NCI-H1436 (cell line): ENCODE measurements around the gene KRTAP5-7.
"Not testable (repeated sequence)": the region's sequence is repeated elsewhere in the genome, so short reads cannot be mapped to it uniquely, and the experiment has no call there.

Experiments used
- DNase-seq: peaks from one replicate; lab custom pipeline; 2025; lab: John Stamatoyannopoulos, UW

Gene KRTAP5-7, protein sequence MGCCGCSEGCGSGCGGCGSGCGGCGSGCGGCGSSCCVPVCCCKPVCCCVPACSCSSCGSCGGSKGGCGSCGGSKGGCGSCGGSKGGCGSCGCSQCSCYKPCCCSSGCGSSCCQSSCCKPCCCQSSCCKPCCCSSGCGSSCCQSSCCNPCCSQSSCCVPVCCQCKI

DNA sequence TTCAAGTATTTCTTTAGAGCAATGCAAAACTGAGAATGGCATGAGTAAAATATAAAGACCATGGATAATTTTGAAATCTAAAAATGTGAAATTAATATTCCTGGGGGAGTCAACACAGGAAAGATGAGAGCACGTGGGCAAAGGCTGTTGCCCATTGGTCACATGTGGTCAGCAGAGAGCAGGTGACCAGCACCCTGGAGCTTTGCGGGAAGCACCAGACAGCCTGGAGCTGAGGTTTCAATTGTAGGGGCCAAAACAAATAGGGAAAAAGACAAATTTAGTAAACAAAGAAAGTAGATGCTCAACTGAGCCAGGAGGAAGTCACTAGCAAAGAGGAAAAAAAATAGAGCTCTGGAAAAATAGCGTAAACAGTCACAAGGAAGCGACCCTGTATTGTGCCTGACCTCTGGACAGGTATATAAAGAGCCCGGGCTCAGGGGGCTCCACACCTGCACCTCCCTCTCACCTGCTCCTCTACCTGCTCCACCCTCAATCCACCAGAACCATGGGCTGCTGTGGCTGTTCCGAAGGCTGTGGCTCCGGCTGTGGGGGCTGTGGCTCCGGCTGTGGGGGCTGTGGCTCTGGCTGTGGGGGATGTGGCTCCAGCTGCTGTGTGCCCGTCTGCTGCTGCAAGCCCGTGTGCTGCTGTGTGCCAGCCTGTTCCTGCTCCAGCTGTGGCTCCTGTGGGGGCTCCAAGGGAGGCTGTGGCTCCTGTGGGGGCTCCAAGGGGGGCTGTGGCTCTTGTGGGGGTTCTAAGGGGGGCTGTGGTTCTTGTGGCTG lies at the start of gene KRTAP5-7:
KRTAP5-7 (plus strand) TSS at position 472 of the 780 bp plus-strand sequence; CDS start at position 506, 34 bp downstream.
- not testable (repeated sequence) for DNase-seq

DNA sequence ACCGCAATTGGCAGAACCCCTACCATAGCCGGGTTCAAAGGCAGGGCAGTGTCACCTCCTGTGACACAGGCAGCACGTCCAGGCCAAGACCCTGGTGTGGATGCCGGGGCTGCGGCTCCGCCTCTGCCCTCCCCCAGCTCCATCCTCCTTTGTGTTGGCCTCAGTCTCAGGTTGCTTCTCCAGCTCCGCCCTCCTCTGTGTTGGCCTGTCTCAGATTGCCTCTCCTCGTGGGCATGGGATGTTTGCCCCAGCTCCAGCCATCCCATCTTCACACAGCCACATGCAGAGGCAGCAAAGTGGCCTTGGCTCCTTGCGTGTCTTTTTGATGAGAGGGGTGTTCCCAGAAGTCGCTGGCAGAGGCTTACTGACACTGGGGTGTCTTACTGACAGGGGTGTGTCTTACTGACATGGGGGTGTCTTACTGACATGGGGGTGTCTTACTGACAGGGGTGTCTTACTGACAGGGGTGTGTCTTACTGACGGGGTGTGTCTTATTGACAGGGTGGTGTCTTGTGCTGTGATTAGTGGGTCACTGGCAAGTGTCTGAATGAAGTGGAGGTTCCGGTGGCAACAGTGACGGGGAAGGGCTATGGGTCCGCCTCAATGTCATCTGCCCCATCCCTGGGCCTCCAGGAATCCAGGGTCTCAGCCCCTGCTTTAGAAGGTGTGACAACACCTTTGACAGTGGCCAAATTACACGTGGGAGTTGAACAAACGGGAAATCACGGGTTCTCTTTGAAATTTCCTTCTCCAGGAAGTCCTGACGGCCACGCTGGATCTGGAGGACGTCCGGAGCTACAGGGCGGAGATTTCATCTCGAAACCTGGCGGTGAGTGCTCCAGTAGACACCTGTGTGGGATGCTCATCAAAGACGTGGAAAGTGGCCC lies 49.2 kb upstream of the KRTAP5-7 start:
- no peak for DNase-seq

DNA sequence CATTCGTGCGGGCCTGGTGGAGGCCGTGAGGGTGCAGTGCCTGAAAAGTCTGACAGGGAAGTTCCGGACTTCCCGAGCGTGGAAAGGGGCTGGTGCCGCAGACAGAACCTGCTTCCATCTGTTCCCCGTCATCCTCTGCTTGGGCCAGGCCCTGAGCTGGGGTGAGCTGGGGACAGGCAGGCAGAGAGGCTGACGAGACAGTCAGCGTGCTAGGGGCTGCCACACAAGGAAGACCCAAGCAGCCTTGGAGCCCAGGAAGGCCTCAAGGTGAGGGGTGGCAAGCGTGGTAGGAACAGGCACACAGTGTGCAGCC lies 48.6 kb upstream of the KRTAP5-7 start:
- DNase-seq = no peak

DNA sequence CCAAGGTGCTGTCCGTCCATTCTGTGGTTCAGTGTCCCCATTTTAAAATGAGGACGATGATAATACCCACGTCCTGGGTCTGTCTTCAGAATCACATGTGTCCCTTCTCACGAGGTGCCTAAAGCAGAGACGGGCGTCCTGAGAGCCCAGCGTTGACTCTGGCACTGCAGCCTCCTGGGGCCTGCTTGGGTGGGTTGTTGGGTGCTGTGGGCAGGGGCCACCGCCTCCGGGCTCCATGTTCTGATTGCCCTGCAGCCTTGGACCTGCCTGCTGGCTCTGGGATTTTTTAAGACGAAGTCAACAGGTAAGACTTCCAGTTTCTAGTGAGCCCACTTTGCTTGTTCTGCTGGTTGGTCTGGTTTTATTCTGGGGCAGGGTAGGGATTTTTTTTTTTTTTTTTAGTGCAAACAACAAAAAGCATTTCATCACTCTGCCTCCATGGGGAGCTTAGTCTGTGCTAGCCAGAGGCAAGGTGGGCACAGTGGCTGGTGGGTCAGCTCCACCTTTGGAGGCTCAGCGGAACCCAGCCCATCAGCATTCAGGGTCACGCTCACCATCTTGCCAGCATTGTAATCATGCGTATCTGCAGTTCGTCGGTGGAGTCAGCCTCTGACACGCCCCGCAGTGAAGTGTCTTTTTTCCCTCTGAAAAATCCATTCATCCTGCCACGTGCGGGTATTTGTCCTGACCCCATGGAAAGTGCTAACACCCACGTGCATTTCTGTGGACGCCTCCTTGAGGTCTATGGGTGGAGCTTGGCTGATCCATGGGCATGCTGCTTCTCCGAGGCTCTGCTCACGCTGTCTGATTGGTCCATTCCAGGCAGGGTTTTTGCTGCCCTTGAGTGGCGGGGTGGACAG lies 45.7 kb upstream of the KRTAP5-7 start:
- no peak for DNase-seq

DNA sequence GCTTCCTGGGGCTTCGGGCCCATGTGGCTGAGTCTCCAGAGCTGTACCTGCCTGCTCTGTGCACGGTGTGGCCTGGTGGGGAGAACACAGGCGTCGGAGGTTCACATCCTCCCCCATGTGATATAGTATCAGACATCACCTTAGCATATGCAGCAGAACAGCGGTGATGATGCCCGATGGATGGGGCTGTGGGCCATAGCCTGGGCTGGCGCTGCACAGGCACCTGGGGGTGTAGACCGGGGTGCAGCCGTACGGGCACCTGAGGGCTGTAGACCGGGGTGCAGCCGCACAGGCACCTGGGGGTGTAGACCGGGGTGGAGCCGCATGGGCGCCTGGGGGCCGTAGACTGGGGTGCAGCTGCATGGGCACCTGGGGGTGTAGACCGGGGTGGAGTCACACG lies 44.9 kb upstream of the KRTAP5-7 start:
- DNase-seq = no peak

DNA sequence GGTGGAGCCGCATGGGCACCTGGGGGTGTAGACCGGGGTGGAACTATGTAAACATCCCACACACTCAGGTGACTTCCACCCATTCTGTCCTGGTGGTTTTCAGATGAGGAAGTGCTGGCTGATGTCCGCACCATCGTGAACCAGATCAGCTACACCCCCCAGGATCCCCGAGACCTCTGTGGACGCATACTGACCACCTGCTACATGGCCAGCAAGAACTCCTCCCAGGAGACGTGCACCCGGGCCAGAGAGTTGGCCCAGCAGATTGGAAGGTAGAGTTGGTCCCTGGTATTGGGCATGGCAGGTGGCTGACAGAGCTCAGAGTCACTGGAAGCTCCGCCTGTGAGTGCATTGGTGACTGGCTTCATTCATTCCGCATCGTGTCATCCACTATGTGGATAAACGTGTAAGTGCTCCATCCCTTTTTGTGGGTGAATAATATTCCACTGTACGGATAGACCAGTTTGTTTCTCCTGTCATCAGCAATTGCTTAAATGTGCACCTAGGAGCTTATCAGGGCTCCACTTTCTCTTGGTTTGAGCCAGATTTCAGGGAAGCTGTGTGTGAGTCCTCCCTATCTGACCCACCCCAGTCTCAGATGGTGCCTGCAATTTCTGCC lies 44.2 kb upstream of the KRTAP5-7 start:
- DNase-seq = no peak

DNA sequence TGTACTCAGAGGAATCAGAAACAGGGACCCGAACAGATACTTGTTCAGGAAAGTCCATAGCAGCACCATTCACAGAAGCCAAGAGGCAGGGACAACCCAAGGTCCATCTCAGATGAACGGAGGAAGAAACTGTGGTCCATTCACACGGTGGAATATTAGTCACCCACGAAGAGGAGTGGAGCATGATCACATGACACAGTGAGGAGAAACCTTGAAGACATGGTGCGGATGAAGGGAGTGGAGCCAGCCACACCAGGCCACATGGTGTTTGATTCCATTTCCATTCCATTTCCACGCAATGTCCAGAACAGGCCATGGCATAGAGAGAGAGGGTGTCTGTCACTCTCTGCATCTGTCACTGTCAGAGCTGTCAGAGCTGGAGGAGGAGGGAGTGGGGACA lies 43.4 kb upstream of the KRTAP5-7 start:
- DNase-seq = no peak

DNA sequence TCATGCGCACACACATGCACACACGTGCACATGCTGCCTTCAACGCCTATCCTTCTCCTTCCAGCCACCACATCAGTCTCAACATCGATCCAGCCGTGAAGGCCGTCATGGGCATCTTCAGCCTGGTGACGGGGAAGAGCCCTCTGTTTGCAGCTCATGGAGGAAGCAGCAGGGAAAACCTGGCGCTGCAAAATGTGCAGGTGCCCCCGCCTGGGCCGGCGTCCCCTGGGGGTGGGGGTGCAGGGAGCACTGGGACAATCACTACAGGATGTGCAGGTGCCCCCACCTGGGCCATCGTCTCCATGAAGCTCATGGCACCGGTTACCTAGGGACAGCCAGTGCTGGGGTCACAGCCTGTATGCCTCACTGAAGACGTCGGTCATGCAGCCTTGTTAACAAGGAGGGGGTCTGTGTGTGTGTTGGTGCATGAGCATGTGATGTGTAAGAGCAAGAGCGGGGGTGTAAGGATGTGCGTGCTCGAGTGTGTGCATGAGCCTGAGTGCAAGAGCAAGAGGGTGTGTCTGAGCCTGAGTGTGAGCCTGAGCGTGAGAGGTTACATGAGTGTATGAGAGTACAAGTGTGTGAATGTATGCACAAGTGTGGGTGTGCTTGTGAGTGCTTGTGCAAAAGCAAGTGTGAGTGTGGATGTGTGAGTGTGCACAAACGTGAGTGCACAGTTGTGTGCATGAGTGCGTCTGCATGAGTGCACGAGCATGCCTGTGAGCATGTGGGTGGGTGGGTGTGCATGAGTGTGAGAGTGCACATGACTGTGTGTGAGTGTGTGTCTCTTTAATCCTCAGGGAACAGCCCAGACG lies 42.6 kb upstream of the KRTAP5-7 start:
- DNase-seq = no peak

DNA sequence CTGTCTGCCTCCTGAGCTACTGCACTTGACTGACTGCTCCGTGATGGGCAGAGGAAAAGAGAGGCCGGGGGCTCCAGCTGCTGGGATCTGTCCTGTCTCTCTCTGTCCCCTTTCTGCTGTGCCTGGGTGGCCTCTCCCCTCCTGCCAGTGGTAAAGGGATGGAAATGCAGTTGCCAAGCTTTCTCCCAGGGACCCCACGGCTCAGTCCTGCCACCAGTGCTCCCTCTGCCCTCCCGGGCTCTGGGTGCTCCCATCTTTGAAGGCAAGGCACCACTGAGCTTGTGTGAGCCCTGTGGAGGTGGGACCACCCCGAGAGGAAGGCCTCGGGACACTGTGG lies 42.0 kb upstream of the KRTAP5-7 start:
- no peak for DNase-seq

DNA sequence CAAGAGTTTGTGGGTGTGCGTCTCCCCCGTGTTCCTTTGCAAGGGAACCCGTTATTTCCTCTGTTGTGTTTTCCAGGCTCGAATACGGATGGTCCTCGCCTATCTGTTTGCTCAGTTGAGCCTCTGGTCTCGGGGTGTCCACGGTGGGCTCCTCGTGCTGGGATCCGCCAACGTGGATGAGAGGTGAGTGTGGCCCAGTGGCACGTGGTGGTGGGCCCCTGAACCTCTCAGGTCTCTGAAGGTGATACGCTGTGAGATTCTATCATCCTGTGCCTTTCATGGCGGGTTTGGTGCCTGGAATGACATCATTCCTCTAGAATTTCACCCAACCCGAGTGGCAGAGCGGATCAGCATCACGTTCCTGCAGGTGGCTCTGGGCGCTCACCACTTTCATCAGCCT lies 41.6 kb upstream of the KRTAP5-7 start:
- no peak for DNase-seq

DNA sequence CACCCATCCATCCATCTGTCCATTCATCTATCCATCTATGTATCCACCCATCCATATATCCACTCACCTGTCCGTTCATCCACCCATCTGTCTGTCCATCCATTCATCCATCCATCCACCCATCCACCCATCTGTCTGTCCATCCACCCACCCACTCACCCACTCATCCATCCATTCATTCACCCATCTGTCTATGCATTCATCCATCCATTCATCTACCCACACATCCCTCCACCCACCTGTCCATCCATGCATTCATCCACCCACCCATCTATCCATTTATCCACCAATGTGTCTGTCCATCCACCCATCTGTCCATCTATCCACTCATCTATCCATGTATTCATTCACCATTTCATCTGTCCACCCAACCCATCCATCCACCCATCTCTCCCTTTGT lies 40.7 kb upstream of the KRTAP5-7 start:
- no peak for DNase-seq

DNA sequence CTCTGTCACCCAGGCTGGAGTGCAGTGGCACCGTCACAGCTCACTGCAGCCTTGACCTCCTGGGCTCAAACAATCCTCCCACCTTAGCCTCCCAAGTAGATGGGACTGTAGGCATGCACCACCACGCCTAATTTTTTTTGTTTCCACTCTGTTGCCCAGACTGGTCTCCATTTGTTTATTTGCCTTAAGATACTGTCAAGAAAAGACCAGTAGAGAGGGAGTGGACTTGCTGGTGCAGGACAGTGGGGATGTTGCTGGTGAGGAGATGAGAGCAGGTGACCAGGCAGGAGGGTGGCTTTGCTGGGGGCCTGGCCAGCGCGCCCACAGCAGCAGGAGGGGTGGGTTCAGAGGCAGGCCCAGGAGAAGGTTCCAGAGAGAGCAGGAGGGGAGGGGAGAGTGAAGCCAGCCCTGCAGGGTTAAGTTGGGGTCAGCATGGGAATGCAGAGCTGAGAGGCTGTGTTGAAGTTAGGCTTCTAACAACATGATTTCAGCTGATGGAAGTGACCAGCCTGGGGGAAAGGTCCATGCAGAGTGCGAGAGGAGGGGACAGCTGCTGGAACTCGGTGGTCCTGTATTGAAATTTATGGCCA lies 38.3 kb upstream of the KRTAP5-7 start:
- DNase-seq = no peak

DNA sequence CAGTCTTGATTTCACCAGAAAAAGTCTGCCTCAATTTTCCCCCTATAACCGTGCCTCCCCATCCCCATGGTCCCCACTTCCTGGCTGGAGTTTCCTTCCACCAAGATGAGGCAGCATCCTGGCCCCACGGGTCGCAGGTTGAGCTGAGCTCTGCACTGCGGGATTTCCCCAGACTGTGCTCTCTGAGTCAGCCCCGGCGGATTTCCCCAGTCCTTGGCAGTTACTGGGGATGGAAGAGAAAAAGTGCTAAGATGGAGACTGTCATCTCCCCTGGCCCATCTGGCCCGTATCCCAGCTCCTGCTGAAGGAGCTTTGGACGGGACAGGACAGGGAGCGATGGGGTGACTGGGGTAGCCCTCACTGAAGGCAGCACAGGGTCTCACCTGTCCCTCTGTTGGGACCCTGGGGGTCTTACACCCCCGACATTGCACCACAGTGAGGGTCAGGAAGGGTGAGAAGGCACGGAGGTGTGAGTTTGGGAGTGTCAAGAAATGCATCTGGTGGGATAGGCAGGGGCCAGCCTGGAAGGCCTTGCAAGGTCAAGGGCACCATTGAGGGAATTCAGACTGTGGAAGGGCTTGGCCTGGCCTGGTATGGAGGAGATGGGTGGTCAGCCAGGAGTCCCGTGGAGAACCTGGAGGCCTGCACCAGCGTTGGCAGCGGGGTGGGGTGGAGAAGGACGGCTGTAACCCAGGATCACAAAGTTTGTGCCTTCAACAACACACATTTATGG lies 37.6 kb upstream of the KRTAP5-7 start:
- no peak for DNase-seq

DNA sequence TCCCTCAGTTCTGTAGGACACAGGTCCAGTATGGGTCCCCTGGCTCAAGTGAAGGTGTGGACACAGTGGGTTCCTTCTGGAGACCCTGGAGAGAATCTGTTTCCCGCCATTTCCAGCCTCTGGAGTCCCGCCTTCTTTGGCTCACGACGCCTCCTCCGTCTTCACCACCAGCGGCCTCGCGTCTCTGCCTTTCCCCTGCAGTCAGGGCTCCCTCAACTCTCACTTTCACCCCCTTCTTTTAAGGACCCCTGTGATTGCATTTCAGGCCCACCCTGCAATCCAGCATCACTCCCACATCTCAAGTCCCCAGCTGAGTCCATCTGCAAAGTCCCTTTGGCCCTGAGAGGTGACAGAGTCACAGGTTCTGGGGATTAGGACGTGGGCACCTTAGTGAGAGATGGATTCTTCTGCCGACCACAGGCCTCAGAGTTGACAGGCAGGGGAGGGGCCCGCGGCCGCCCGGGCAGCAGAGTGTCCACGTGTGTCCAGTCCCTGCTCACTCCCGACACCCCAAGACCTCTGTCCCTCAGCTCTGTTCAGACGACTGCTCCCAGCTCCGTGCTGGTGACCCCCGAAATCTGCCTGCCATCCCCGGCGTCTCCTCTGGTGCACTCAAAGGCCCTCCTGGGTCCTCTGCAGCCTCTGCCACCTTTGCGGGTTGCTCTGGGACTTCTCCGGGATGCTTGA lies 36.9 kb upstream of the KRTAP5-7 start:
- no peak for DNase-seq

DNA sequence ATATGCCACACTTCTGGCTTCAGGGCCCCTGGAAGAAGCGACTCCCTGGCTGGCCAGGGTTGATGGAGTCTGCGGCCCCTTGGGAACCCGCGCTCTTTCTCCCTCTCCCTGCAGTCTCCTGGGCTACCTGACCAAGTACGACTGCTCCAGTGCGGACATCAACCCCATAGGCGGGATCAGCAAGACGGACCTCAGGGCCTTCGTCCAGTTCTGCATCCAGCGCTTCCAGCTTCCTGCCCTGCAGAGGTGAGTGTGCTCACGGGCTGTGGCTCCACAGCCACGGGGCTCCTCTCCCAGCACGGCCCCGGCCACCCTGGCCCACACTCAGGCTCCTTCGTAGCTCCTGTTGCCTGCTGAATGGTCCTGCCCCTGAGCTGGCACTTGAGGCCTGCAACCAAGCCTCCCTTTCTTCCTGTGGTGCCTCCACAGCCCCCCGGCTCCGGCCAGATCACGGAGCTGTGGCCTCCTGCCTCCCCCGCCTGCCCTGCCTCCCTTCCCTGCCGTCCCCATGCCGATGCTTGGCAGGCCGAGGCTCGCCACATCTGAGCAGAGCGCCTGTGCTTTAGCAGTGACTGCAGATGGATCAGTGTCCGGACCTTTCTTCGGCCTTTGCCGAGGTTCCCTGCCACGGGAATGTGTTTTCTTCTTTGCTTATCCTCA lies 36.2 kb upstream of the KRTAP5-7 start:
- DNase-seq = no peak

DNA sequence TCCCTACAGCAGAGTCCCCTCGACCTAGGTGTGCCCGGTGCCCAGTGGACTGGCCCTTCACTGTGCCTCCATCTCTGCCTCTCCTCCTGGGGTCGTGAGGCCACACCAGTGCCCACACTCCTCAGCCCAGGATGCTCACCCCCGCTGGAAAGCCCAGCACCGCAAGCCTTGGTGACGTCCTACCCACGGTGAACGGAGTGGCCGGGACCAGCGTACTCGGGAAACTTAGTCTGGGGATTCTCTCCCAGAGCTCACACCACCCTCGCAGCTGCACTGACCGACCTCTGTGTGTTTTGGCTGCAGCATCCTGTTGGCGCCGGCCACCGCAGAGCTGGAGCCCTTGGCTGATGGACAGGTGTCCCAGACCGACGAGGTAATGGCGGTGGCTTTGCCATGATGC lies 35.5 kb upstream of the KRTAP5-7 start:
- no peak for DNase-seq

DNA sequence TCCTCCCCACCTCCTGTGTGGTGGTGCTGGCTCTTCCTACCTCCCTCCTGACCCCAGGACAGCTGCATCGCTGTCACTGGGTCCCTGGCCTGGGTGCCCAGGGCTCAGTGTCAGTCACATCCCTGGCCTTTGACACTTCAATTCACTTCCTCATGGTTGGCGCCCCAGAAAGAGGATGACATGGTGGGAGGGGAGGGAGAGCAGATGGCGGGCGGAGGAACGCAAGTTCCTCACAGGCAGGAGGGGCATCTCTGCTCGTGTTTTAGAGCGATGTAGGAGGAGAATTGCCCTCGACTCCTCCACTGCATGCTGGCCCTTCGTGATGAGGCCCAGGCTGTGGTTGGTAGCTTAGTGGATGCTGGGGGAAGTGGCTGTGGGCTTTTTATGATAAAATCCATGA lies 35.1 kb upstream of the KRTAP5-7 start:
- no peak for DNase-seq
